ENCODE data around the gene AKT1. TPM values are rescaled to one million over a fixed set of nuclear protein-coding genes. Genes with fewer than 3 reads are reported as not detected.

The AKT1 gene
- total RNA-seq, 1 donor from 2014 or later, result 155 TPM

DNA sequence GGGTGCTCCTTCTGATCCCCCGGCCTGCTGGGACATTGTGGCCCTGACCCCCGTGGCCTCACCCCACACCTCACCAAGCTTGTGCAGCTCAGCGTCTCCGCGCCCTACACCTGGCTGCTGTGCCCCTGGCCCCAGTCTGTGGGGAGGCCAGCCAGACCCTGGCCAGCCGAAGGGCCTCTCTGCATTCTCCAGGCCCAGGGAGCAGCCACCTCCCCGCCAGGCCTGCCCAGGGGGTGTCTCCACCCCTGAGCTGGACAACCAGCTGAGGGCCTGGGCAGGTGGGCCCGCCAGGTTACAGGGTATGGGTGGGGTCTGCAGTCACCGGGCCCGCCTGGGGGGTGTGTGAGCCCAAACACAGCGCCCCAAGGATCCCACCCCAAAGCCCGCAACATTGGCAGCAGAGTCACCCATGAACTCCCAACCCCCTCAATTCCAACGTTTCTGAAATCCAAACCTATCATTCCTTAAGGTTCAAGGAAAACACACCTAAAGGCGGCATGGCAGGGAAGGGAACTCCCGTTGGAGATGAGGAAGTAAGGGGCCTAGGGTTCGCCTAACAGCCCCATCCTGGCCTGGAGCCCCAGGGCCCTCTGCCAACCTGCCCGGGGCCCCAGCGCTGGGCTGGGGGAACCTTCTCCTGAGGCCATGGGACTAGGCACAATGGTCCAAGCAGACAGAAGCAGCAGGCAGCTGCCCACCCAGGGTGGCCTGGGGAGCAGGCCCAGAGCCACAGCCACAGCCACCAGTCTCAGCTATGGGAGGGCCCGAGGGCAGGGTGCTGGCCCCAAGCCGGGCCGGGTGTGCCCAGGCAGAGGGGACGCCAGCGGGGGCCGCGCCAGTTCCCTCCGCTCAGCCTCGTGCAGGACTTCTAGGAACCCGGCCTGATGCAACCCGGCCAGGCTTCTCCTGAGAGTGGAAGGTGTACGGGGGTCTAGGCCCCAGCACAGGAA is 8.5 kb downstream of the AKT1 start:
- no peak overlapping the region for H3K27ac ChIP-seq (ENCODE audit: low read depth, low read length)
- TF ChIP-seq, protein P1, sequence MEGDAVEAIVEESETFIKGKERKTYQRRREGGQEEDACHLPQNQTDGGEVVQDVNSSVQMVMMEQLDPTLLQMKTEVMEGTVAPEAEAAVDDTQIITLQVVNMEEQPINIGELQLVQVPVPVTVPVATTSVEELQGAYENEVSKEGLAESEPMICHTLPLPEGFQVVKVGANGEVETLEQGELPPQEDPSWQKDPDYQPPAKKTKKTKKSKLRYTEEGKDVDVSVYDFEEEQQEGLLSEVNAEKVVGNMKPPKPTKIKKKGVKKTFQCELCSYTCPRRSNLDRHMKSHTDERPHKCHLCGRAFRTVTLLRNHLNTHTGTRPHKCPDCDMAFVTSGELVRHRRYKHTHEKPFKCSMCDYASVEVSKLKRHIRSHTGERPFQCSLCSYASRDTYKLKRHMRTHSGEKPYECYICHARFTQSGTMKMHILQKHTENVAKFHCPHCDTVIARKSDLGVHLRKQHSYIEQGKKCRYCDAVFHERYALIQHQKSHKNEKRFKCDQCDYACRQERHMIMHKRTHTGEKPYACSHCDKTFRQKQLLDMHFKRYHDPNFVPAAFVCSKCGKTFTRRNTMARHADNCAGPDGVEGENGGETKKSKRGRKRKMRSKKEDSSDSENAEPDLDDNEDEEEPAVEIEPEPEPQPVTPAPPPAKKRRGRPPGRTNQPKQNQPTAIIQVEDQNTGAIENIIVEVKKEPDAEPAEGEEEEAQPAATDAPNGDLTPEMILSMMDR (IDR thresholded peaks at IDR 0.05; ENCODE audit: insufficient read depth, low read depth, low read length), result no peak
- TF ChIP-seq EZH2 (IDR thresholded peaks at IDR 0.05; ENCODE audit: insufficient read depth, low read length), result no peak
- FAIRE-seq, result no peak
- H3K4me1 ChIP-seq (ENCODE audit: insufficient read depth, low read length), result no peaks in the 10 kb centered on the region
- H3K4me2 ChIP-seq (ENCODE audit: low read length), result no peak overlapping the region
- Mint-ChIP-seq H3K4me3 (ENCODE audit: unreplicated experiment) (no peak overlapping the region), H3K27me3 (ENCODE audit: low read depth, unreplicated experiment) (no peaks in the 10 kb centered on the region), H3K4me1 (ENCODE audit: low read depth, unreplicated experiment) (peaks cover 5% of the 10 kb centered on the region), H3K27ac (ENCODE audit: unreplicated experiment) (no peak overlapping the region), H3K9me3 (ENCODE audit: unreplicated experiment) (no peaks in the 10 kb centered on the region), H3K36me3 (ENCODE audit: low read depth, unreplicated experiment) (peaks cover 5% of the 10 kb centered on the region)
- DNase-seq (ENCODE audit: low read depth), result no peak
- H3K9ac ChIP-seq (ENCODE audit: low read length), result no peak overlapping the region
- no peak overlapping the region for H2AFZ ChIP-seq (ENCODE audit: low read depth, low read length)
- H3K4me3 ChIP-seq (ENCODE audit: insufficient read depth, low read depth, low read length), result no peak overlapping the region
- H3K9me3 ChIP-seq (ENCODE audit: insufficient read depth, low read depth, low read length), result no peaks in the 10 kb centered on the region
- peaks cover 85% of the 10 kb centered on the region for H3K79me2 ChIP-seq (ENCODE audit: insufficient read depth, low read length)
- H4K20me1 ChIP-seq (ENCODE audit: insufficient read depth, low read length), result peaks cover 96% of the 10 kb centered on the region
- H3K36me3 ChIP-seq (ENCODE audit: insufficient read depth, low read length), result no peaks in the 10 kb centered on the region
- H3K27me3 ChIP-seq (ENCODE audit: insufficient read depth, low read length), result no peaks in the 10 kb centered on the region

DNA sequence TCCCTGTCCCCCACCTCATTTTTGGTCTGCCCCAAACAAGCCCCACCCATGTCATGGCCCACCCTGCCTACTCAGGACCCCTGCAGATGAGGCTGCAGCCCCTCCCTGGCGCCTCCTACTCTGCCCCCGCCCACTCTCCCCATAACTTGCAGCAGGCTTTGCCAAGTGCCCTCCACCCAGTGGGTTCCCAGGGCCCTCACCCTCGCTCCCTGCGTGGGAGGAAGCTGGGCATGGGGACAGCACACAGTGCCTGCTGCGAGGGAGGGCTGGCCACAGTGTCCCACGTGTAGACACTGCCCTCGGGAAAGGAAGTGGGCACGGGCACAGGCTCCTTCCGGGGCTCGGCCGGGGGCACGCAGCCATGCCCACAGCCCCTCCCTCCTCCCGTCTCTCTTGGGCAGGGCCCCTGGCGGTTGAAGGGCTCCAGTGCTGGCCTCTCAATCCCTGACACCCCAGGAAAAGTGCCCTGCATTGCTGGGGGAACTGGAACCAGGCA is 9.4 kb downstream of the AKT1 start:
- no peak for FAIRE-seq
- H3K27ac Mint-ChIP-seq (ENCODE audit: unreplicated experiment), result no peak overlapping the region
- H4K20me1 ChIP-seq (ENCODE audit: insufficient read depth, low read length), result peaks cover 96% of the 10 kb centered on the region

More for the DNA sequence above, 9.4 kb downstream of the AKT1 start:
- no peak overlapping the region for H3K4me3 ChIP-seq (ENCODE audit: insufficient read depth, low read depth, low read length)
- H3K9me3 ChIP-seq (ENCODE audit: insufficient read depth, low read depth, low read length), result no peaks in the 10 kb centered on the region
- H3K36me3 Mint-ChIP-seq (ENCODE audit: low read depth, unreplicated experiment), result peaks cover 2% of the 10 kb centered on the region
- no peak overlapping the region for H3K9ac ChIP-seq (ENCODE audit: low read length)
- H2AFZ ChIP-seq (ENCODE audit: low read depth, low read length), result no peak overlapping the region
- no peaks in the 10 kb centered on the region for H3K27me3 Mint-ChIP-seq (ENCODE audit: low read depth, unreplicated experiment)
- H3K4me1 Mint-ChIP-seq (ENCODE audit: low read depth, unreplicated experiment), result no peaks in the 10 kb centered on the region
- H3K4me3 Mint-ChIP-seq (ENCODE audit: unreplicated experiment), result no peak overlapping the region
- H3K27me3 ChIP-seq (ENCODE audit: insufficient read depth, low read length), result no peaks in the 10 kb centered on the region
- no peaks in the 10 kb centered on the region for H3K4me1 ChIP-seq (ENCODE audit: insufficient read depth, low read length)
- H3K79me2 ChIP-seq (ENCODE audit: insufficient read depth, low read length), result peaks cover 76% of the 10 kb centered on the region
- TF ChIP-seq EZH2 (IDR thresholded peaks at IDR 0.05; ENCODE audit: insufficient read depth, low read length), result no peak
- TF ChIP-seq, protein P1 (IDR thresholded peaks at IDR 0.05; ENCODE audit: insufficient read depth, low read depth, low read length), result no peak
- no peaks in the 10 kb centered on the region for H3K36me3 ChIP-seq (ENCODE audit: insufficient read depth, low read length)
- H3K27ac ChIP-seq (ENCODE audit: low read depth, low read length), result no peak overlapping the region
- no peak overlapping the region for H3K4me2 ChIP-seq (ENCODE audit: low read length)
- H3K9me3 Mint-ChIP-seq (ENCODE audit: unreplicated experiment), result no peaks in the 10 kb centered on the region
- DNase-seq (ENCODE audit: low read depth), result no peak
